Kidney capillary endothelial cell (primary cell): ENCODE results near the gene MEOX1.
"Not testable (repeated sequence)": the region's sequence is repeated elsewhere in the genome, so short reads cannot be mapped to it uniquely, and the experiment has no call there.

ENCODE experiments used
- DNase-seq: peaks from one replicate; pipeline ENCODE4 v3.0.0-alpha.2; 2018; ENCODE audit warnings: low spot score

MEOX1 gene

DNA sequence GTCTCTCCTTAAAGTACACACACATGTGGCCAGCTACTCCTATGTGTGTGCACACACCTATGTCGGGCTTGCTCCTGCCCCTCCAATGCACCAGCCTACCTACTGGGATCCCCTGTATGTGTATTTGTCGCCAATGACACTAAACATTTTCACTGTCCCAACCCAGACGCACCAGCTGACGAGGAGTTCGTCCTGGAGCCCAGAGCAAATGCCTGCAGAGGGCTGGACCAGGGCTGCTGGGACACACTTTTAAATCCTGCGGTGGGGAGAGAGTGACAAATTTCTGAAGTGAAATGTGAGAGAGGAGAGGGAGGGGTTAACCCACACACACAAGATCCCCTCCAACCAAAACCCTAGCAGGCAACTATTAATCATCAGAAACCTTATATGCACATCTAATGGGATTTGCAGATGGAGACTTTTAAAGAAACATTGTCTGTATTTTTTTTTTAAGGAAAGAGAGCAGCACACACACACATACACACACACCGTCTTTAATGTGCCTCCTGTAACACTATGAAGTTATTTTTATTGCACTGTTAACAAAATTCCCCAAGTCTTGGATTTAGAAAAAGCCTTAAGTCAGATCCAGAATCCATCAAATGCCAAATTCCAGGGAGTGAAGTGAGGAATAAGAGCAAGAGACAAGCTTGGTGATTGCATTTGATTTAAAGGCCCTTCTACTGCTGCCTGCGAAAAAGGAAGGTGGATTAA lies at the start of gene MEOX1:
MEOX1 (minus strand) TSS at position 224 of the 714 bp plus-strand sequence. CDS start 388 bp downstream, outside the sequence.
- no peak for DNase-seq

DNA sequence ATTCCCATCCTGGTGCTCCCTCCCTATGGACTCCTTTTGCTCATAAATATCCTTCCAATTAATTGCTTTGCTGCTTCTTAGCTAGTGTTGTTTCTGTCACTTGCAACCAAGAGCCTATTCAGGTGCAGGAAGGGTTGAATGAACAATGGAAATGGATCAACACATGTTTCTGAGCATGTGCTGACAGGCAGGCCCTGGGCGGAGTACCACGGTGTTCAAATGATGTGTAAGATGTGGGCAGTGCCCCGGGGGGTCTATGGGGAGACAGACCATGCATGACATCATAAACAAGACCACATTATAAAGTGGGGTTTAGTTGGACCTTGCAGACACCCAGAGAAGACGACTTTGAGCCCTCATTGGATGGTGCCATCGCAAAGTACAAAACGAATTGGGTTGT lies 48.4 kb upstream of the MEOX1 start:
- no peak for DNase-seq

DNA sequence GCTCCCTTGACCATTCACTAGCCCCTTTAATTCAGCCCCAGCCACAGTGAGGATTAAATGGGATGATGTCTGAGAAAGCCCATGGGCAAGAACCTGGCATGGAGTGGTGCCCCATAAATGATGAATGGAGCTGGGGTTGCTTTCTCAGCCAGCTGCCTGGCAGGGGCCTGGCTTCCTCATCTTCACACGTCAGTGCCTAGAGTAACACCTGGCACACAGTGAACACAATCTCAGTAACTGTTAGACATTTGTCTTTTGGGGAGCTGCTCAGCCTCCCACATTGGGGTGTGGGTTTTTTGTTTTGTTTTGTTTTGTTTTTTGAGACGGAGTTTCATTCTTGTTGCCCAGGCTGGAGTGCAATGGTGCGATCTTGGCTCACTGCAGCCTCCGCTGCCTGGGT lies 47.5 kb upstream of the MEOX1 start:
- DNase-seq = no peak

DNA sequence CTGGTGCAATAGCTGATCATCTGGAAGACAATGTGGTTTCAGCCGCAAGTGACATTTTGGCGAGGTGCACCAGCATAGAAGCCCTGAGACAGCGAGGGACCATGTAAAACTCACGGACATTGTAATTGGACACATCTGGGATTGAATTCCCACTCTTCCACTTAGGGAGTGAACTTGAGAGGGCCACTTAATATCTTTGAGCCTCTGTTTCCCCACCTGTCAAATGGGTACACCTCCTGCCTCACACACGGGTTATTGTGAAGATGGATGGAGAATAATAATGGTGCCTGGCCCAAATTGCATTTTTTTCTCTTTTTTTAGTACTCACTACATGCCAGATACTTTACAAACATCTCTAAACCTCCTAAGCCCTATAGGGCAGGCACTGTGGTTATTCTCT lies 45.5 kb upstream of the MEOX1 start:
- DNase-seq = no peak

DNA sequence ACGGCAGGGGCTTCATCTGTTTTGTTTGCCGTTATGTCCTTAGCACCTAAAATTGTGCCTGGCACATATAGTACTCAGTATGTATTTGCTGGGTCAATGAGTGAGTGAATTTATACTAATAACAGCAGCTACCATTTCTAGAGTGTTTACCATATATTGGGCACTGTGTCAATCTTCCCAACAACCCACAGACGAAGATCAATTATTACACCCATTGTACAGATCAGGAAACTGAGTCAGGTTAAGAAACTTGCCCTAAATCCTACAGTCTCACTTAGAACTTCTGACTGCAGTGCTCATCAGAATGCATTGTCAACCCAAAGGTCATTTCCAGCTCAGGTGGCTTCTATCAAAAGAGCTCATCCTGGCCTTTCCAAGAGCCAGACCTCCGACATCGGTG lies 44.5 kb upstream of the MEOX1 start:
- DNase-seq = no peak

DNA sequence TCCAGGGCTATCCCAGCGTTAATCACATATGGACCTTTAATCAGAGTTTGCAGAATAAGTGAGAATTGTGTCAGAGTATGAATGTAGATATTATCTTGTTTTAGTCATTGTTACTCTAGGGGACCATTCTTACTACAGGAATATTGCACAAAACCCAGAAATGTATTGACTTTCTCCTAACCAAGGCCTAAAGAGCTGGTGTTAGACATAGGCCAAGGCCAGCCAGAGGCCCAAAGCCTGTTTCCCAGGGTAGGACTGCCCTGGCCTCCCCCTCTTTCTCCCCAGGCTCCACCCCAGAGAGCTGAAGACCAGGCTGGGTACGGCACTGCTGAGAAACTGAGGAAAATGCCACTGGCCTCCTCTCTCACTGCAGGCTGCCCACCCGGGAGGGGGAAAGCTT lies 41.9 kb upstream of the MEOX1 start:
- no peak for DNase-seq

DNA sequence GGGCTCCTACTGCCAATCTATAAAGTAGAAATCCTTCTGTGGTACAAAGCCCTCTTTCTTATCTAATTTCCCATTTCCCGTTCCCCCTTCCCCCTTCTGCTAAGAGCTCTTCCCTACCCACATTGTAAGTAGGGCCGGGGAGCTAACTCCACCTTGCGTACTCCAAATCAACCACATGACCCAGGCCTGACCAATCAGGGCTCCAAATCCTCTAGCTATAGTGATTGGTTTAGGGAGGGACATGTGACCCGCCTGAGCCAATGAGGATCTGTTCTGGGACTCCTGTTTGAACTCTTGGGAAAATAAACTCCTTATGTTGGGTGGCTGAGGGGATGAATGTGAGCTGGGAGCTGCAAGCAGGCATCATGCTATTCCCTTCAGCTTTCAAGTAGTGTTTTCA lies 40.9 kb upstream of the MEOX1 start:
- no peak for DNase-seq

DNA sequence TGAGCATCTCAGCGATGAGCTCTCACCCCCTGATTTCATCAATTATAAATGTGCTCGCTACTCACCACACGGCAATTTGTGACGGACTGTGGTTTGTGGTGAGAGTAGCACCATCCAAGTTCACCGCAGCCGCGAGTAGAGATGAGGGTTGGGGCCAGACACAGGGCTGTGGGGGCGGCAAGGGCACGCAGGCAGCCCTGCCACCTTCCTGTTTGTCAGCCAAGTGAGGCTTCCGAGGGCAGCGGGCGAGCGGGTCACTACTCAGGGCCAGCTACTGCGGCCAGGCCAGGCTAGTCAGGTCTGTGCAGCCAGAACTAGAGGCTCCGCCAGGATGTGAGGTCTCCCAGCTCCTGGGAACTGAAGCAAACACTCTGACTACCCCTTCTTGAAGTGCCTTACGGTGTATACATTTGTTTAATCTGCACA lies 39.6 kb upstream of the MEOX1 start:
- no peak for DNase-seq

DNA sequence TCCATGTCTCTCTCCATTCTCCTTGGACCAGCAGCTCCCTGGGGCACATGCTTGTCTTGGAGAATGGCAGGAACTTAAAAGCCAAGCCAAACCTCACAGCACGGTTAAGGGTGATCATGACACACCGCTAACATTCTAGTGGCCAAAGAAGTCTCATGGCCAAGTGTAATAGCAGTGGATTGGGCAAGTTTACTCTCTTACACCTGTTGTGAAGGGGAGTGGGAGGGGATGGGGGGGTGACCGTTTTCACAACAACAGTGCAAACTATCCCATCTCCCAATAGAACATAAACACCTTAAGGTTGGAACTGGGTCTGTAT lies 37.7 kb upstream of the MEOX1 start:
- no peak for DNase-seq

DNA sequence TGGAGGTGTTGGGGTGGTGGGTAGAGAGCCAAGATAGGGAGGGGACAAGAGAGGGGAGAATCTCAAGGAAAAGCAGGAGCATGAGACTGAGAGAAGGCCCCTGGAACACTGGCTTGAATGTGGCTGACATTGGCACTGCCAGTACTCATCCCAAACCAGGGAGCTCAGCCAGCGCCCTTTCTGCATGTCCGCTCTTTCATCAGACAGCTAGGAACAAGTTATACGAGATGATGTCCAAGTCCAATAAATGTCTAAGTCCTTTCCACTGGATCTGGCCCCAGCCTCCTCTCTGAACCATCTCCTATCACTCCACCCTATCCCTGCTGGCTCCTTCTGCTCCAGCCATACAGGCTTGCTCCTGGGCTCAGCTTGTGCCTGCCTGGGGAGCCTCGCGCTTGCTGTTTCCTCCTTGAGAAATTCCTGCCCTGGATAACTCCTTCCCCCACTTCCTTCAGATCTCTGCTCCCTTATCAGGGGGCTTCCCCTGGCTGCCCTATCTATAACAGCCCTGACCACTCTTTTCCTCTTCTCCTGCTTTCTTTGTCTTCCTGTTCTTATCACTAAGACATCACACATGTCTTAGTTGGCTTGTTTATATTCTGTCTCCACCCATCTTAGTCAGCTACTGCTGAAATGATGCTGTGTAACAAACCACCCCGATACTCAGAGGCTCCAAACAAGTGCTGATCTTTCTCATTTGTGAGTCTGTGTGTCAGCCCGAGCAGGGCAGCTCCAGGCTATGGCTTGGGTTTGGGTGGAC lies 37.1 kb upstream of the MEOX1 start:
- DNase-seq = no peak

DNA sequence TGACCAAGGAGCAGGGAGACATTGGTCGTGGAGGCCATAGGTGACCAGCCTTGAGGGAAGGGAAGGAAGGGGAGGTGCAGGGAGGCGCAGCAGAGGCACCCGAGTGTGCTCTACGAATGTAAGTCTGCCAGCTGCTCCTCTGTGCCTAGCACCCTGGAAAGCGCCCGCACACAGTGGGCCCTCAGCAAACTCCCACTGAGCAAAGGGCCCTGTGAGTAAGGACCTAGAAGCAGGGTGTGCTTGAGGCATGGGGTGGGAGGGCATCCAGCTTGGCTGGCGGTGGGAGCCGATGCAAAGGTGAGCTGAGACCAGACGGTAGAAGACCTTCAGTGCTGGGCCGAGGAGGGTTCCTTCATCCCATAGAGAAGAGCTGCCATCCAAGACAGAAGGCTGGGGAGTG lies 36.2 kb upstream of the MEOX1 start:
- no peak for DNase-seq

DNA sequence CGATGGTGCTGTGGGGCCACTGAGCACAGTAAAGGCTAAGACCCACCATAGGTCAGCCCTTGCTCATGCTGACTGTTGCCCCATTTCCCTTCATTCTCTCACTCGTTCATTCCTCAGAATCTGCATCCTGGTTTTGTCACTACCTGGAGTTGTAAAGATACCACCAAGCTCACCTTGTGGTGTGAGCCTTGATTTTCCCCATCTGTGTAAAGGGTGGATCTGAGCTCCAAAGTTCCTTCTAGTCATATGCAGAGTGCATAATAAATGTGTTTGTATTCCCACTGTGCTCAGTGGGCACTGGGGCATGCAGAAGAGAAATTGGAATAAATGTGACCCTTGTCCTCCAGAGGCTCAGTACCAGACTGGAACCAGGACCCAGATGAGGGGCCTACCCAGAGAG lies 35.2 kb upstream of the MEOX1 start:
- no peak for DNase-seq

DNA sequence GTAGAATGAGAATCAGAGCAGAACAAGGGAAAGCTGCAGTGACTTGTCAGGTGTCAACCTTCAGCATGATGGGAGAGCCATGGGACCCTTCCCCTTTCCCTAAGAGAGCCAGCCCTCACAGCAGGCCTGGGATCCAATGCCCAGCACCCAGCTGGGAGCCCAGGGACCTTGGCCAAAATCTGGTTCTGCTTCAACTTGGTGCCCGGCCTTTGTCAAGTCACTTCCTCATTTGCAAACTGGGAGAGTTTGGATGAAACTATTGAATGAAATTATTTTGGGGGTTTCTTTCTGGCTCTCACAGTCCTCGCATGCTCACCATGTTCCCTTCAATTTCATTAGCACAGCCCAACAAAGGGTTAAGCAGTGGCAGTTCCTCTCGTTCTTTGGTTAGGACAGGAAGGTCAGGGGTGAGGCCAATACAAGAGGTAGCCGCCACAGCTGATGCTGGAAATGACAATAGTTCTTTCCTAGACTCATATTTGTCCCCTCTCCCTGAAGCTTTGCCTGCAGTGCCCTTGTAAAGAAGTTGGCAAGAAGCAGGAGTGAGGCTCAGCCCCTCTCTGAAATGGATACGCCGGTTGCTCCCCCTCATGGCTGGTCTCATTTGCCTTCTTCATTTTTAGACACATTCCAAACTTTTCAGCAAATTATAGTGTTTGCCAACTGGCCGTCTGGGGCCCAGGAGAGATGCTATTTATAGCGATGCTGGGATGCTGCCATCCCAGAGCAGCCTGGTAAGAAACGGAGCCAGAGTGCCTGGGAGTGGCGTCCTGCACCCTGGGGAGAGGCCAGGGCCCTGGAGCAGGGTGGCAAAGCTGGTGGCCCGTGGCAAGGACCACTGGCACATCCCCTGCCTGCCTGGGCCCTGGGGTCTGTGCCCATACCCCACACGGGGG lies 34.5 kb upstream of the MEOX1 start:
- no peak for DNase-seq

DNA sequence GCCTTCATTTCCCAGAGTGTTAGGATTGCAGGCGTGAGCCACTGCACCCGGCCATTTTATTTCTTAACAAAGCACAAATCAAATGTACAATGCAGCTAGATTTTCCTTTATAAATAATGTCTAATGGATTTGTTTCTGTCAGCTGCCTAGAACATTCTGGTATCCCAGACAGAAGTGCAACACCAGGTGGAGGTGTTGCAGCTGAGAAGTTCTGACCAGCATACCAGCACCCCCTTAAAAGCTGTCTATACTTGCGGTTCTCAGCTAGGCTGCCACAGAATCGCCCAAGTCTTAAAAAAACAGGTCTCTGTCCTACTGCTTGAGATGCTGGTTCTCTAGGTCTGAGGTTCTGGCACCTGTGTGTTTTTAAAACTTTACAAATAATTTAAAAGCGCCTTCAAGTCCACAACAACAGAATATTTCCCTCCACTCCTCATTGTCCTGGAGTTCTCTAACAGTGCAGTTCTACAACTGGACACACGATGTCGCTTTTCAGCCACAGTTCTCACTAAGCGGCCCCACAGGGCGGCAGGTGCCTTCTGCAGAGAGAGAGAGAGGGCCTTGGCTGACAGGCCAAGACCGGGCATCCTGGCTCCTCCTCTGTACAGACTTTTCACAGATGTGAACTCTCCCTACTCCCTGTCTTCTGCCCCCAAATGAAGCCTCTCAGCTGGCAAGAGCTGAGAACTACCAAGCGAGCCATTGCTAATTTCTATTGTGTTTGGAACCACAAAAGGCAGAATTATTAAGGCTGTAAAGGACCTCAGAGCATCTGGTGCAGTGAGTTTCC lies 32.6 kb upstream of the MEOX1 start:
- DNase-seq = peak; percentile 82

DNA sequence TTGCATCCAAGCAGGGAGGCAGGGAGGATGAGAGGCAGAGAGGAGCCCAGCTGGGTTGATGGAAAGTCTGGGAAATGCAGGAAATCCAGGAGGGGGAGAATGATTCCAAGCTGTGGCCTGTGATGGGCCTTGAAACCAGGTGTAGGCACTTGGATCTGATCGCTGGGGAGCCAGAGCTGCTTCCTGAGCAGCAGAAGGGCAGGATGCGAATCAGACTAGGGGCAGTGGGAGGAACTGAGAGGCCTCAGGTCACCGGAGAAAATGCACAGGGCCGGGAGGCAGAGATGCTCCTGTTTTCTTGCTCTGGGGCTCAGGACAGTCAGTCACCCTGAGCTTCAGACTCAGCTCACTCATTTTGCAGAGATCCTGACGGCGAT lies 29.6 kb upstream of the MEOX1 start:
- DNase-seq = no peak

DNA sequence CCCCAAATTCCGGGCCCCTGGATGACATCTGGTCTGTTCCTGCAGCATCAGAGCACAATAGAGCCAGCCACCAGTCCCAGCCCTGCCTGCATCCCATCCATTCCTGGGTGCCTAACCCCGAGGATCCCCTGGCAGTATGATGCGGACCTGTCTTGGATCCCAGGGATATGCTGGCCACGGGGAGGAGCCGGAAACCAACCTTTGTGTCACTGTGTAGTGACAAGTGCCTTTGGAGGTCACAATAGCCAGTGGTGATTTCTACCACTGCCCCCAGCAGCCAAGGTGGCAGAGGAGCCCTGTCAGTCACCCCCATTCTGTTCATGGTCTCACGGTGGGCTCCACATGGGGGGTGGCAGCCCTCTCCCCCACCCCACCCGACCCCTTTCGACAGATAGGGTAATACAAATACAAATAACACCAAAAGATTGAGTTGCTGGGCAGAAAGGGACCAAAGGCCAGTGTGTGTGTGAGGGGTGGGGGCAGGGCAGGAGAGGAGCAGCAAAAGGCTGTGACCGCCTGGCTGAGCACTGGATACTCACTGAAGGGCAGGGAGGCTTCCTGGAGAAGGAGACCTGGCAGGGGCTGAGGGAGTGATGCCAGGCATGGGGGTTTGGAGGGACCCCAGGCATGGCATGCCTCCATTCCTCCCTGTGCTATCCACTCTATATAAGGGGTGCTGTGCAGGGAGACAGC lies 29.0 kb upstream of the MEOX1 start:
- DNase-seq = no peak

DNA sequence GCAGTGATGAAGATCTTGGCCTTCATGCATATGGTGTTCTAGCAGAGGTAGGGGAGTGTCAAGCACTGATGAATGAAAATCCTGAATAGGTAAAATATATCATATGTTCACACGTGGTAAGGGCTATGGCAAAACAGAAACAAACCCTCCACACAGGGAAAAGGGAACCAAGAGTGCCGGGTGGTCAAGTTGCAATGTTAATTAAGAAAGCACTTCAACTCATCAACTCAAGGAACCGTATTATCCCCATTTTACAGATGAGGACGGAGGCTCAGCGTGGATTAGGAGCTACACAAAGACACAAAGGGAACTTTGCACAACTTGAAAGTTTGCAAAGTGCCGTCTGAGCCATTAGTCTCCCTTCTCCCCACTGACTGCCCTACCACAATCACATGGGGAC lies 28.1 kb upstream of the MEOX1 start:
- no peak for DNase-seq

DNA sequence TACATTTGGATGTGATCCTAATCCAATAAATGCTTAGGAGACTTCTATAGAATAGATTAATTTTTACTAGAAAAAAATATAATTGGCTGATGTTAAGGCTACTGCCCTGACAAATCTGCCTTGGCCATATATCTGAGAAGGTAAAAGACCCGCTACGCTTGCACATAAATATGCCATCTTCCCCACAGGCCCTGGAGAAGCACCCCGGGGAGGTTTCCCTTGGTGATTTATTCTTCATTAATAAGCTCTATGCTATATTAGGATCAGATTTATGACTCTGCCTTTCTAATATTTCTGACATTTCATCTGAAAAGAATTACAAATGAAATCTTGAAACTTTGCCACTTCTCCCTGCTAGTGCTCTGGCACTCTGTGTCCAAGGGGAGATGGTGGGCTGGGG lies 27.4 kb upstream of the MEOX1 start:
- no peak for DNase-seq

DNA sequence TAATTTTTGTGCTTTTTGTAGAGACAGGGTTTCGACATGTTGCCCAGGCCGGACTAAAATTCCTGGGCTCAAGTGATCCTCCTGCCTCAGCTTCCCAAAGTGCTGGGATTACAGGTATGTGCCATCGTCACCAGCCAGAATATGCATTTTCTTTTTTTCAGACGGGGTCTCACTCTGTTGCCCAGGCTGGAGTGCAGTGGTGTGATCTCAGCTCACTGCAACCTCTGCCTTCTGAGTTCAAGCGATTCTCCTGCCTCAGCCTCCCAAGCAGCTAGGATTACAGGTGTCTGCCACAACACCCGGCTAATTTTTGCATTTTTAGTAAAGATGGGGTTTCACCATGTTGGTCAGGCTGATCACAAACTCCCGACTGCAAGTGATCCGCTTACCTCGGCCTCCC lies 25.2 kb upstream of the MEOX1 start:
- DNase-seq = not testable (repeated sequence)

DNA sequence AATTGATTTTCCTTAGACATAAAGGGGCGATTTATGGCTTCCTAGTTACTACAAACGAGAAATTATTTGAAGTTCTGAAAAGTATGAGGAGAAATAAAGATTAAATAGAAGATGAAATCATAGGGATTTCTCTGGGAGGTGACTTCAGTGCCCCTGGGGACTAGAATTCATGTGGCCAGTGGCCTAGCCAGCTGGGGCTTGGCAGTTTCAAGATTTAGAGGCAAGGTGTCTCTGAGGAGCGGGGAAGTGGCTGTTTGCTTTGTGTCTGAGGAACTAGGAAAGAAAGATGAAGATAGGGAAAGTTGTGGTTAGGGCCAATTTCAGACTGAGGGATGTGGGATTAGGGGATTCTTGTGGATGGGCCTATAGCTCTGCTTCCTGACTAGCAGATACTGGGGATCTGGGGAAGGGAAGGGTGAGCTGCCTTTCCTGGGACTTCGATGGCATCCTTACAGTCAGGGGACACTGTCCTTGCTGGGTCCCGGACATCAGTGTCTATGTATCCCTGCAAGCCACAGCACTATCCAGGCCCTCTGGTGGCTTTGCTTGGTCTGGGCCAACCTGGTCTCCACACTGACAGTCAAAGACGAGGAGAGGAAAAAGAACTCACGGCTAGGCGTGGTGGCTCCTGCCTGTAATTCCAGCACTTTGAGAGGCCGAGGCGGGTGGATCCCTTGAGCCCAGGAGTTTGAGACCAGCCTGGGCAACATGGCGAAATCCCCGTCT lies 22.4 kb upstream of the MEOX1 start:
- DNase-seq = no peak

DNA sequence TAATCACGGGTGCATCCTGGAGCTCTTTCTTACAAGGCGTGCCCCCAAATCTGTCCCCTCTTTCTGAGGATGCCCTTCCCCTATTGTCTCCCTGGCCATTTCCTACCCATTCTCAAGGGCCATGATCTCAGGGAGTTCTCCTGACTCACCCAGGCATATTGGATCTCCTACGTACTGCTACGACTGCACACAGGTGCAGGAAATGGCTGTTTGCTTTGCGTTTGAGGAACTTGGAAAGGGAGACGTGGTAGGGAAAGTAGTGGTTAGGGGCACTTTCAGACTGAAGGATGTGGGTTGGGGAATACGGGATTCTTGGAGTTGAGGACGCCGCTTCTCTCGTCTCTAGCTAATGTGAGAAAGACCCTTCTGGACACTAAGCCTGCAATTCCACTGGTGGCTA lies 18.7 kb upstream of the MEOX1 start:
- no peak for DNase-seq
